B cell (primary cell): ENCODE measurements around the gene SH3RF3. TPM values are rescaled to one million over a fixed set of nuclear protein-coding genes. Genes with fewer than 3 reads are reported as not detected.

Experiments used
- ATAC-seq: fragments of 200-7000 bp; cut with Tn5 transposase; one replicate; pipeline ENCODE4 v1.10.0; 2021; ENCODE audit warnings: low read depth, mild to moderate bottlenecking, moderate number of reproducible peaks, moderate library complexity
- CTCF ChIA-PET: fragments of 350-600 bp; sonication (Branson Sonifier 250); formaldehyde crosslinking; loops from one replicate; lab custom pipeline; 2021; ENCODE audit warnings: antibody characterized with exemption, inconsistent platforms; lab: Charles Lee
- POLR2A ChIA-PET: fragments of 350-600 bp; sonication (Branson Sonifier 250); formaldehyde crosslinking; loops from one replicate; lab custom pipeline; 2021; ENCODE audit warnings: antibody characterized with exemption; lab: Charles Lee
- DNase-seq: peaks from one replicate; pipeline ENCODE4 v3.0.0; 2013
- H2AFZ ChIP-seq: 2 replicates; pipeline ENCODE4 v1.6.1; 2012; ENCODE audit warnings: mild to moderate bottlenecking, low read depth, low read length; ENCODE audit not compliant: insufficient read depth, poor library complexity, severe bottlenecking
- H3K27ac ChIP-seq, 2 donors: 1 replicate in 1 of 2; 2 replicates in 1 of 2; pipeline ENCODE4 v1.5.1; 2012 to 2013; ENCODE audit warnings: low read length in 2 of 2, mild to moderate bottlenecking in 2 of 2, moderate library complexity in 1 of 2
- H3K27me3 ChIP-seq, 4 experiments: fragments of 200-600 bp in 1 of 4; sonication (generic) in 1 of 4; replicated peaks in 1 of 4; 1 replicate in 2 of 4; 2 replicates in 2 of 4; pipeline versions ENCODE4 v1.6.1 to v1.7.0; 2013 to 2016; ENCODE audit warnings: low read length in 3 of 4, mild to moderate bottlenecking in 2 of 4, mixed read lengths in 1 of 4, moderate library complexity in 1 of 4; ENCODE audit not compliant: insufficient read depth in 4 of 4, control insufficient read depth in 3 of 4; ENCODE audit errors: control extremely low read depth in 1 of 4
- H3K36me3 ChIP-seq, 2 experiments: replicated peaks in 1 of 2; 1 replicate in 1 of 2; 2 replicates in 1 of 2; pipeline versions ENCODE4 v1.6.1 to v1.7.1; 2013; ENCODE audit warnings: low read length in 1 of 2; ENCODE audit not compliant: insufficient read depth in 2 of 2, control insufficient read depth in 1 of 2; ENCODE audit errors: control extremely low read depth in 1 of 2, extremely low read depth in 1 of 2
- H3K4me1 ChIP-seq, 2 donors: fragments of 200-600 bp in 1 of 2; sonication (generic) in 1 of 2; 1 replicate in 1 of 2; 2 replicates in 1 of 2; pipeline versions ENCODE4 v1.5.1 to v1.6.1; 2013 to 2017; ENCODE audit warnings: low read length in 2 of 2; ENCODE audit not compliant: control insufficient read depth in 2 of 2, insufficient read depth in 2 of 2
- H3K4me2 ChIP-seq: replicated peaks from 2 replicates; pipeline ENCODE3; 2012; ENCODE audit warnings: mild to moderate bottlenecking, low read depth, low read length; ENCODE audit not compliant: poor library complexity, severe bottlenecking
- H3K4me3 ChIP-seq, 5 experiments: fragments of 200-600 bp in 1 of 5; sonication (generic) in 1 of 5; 1 replicate in 3 of 5; 2 replicates in 2 of 5; pipeline versions ENCODE4 v1.5.1 to v1.7.0; 2011 to 2016; ENCODE audit warnings: low read length in 4 of 5, mild to moderate bottlenecking in 4 of 5, low read depth in 2 of 5, control low read depth in 1 of 5, moderate library complexity in 1 of 5; ENCODE audit not compliant: insufficient read depth in 1 of 5; ENCODE audit errors: control extremely low read depth in 1 of 5, extremely low read depth in 1 of 5
- H3K79me2 ChIP-seq: fragments of 200-600 bp; sonication (generic); one replicate; pipeline ENCODE4 v1.6.0; 2016; ENCODE audit warnings: low read length; ENCODE audit not compliant: control insufficient read depth, insufficient read depth
- H3K9ac ChIP-seq: fragments of 200-600 bp; sonication (generic); 2 replicates; pipeline ENCODE4 v1.6.1; 2017; ENCODE audit warnings: mild to moderate bottlenecking, low read length, moderate library complexity
- H3K9me3 ChIP-seq, 3 donors: one replicate each; pipeline versions ENCODE4 v1.6.1 to v1.7.1; 2013; ENCODE audit warnings: low read length in 2 of 3; ENCODE audit not compliant: control insufficient read depth in 2 of 3, insufficient read depth in 1 of 3; ENCODE audit errors: control extremely low read depth in 1 of 3
- H4K20me1 ChIP-seq: 2 replicates; pipeline ENCODE4 v1.6.0; 2012; ENCODE audit warnings: mild to moderate bottlenecking, low read length; ENCODE audit not compliant: insufficient read depth, control insufficient read depth, poor library complexity, severe bottlenecking
- H3K27ac Mint-ChIP-seq: one replicate; pipeline ENCODE4 v1.8.0; 2021; ENCODE audit warnings: mixed read lengths
- H3K27me3 Mint-ChIP-seq: one replicate; pipeline ENCODE4 v1.8.0; 2021; ENCODE audit warnings: mixed read lengths
- H3K4me1 Mint-ChIP-seq: one replicate; pipeline ENCODE4 v1.8.0; 2021; ENCODE audit warnings: mixed read lengths
- H3K4me3 Mint-ChIP-seq: one replicate; pipeline ENCODE4 v1.8.0; 2021; ENCODE audit warnings: mixed read lengths
- H3K9me3 Mint-ChIP-seq: one replicate; pipeline ENCODE4 v1.8.0; 2022; ENCODE audit warnings: mixed read lengths; ENCODE audit not compliant: insufficient read depth
- EZH2 ChIP-seq: IDR thresholded peaks from 2 replicates; pipeline ENCODE4 v1.6.1; 2012; ENCODE audit warnings: borderline replicate concordance, low read depth, mild to moderate bottlenecking, moderate library complexity, low read length; ENCODE audit not compliant: insufficient read depth, poor library complexity, severe bottlenecking
- WGBS: methylation state at CpG from one replicate; pipeline ENCODE4 v1.1.5; 2013; ENCODE audit warnings: missing lambda C conversion rate; ENCODE audit not compliant: insufficient coverage; 5-methylcytosine and 5-hydroxymethylcytosine counted together
- intact Hi-C: fragments of 100-400 bp; cut with micrococcal nuclease; formaldehyde crosslinking; loops from one replicate; pipeline ENCODE4 v1.10.0; 2022
- polyA plus RNA-seq: library from polyadenylated mRNA; depleted of rRNA; stranded (reverse); fragments of >200 nt; gene quantifications from 2 replicates; pipeline ENCODE4 v1.2.3, GENCODE V29; 2012
- total RNA-seq, 2 donors: library from RNA; stranded (reverse); fragments of 120-200 nt in 1 of 2; gene quantifications; 1 replicate in 1 of 2; 2 replicates in 1 of 2; pipeline versions ENCODE4 v1.2.3 to v1.2.4, GENCODE V29; 2013 to 2022
- TF ChIP-seq, protein P1 (sequence below): fragments of 200-600 bp; IDR thresholded peaks from one replicate; pipeline ENCODE4 v1.8.0; 2022; ENCODE audit warnings: antibody characterized with exemption, mild to moderate bottlenecking

The SH3RF3 gene
- total and polyA plus RNA-seq, 2 donors (not counting 1 experiment from before 2014, with no cell fraction given), result 0.07 to 1.2 TPM

GRCh38 chr2:109318150-109318948, 189.3 kb downstream of the SH3RF3 start:
- CTCF ChIA-PET, result interaction anchor here (1.0 kb wide), 1 partner anchor 14 kb away, joined by 3 read pairs; no protein-coding TSS in a partner anchor
- Mint-ChIP-seq H3K4me1 (peaks cover 6% of the 10 kb centered on the region), H3K27me3 (peaks cover 11% of the 10 kb centered on the region), H3K4me3 (no peak overlapping the region), H3K9me3 (no peaks in the 10 kb centered on the region), H3K27ac (no peak overlapping the region)
- H2AFZ ChIP-seq, result no peak overlapping the region
- WGBS, result 91% methylated on average over 21 of the region's 22 CpGs
- POLR2A ChIA-PET, result no interaction called here
- no peak for TF ChIP-seq EZH2
- TF ChIP-seq, protein P1, sequence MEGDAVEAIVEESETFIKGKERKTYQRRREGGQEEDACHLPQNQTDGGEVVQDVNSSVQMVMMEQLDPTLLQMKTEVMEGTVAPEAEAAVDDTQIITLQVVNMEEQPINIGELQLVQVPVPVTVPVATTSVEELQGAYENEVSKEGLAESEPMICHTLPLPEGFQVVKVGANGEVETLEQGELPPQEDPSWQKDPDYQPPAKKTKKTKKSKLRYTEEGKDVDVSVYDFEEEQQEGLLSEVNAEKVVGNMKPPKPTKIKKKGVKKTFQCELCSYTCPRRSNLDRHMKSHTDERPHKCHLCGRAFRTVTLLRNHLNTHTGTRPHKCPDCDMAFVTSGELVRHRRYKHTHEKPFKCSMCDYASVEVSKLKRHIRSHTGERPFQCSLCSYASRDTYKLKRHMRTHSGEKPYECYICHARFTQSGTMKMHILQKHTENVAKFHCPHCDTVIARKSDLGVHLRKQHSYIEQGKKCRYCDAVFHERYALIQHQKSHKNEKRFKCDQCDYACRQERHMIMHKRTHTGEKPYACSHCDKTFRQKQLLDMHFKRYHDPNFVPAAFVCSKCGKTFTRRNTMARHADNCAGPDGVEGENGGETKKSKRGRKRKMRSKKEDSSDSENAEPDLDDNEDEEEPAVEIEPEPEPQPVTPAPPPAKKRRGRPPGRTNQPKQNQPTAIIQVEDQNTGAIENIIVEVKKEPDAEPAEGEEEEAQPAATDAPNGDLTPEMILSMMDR, result no peak
- H3K4me1 ChIP-seq, result peaks cover 0 to 6% of the 10 kb centered on the region in 2 donors
- no peak for ATAC-seq
- no peaks in the 10 kb centered on the region for H3K9me3 ChIP-seq
- H3K4me3 ChIP-seq, result no peak overlapping the region
- no peak overlapping the region for H3K27ac ChIP-seq
- no peaks in the 10 kb centered on the region for H3K36me3 ChIP-seq
- no peak overlapping the region for H3K9ac ChIP-seq
- intact Hi-C loops, result no loop called here
- H3K4me2 ChIP-seq, result no peak overlapping the region
- DNase-seq, result no peak
- H3K79me2 ChIP-seq, result no peaks in the 10 kb centered on the region
- H3K27me3 ChIP-seq, result no peaks in the 10 kb centered on the region
- H4K20me1 ChIP-seq, result no peaks in the 10 kb centered on the region

- DNase-seq (no peak), ATAC-seq (no peak)
- H3K4me3 ChIP-seq, result no peak overlapping the region
- no peak overlapping the region for H3K27ac Mint-ChIP-seq
- H2AFZ ChIP-seq, result no peak overlapping the region
- TF ChIP-seq, protein P1, result no peak
- no peak for TF ChIP-seq EZH2
- no peaks in the 10 kb centered on the region for H3K27me3 ChIP-seq
- H3K79me2 ChIP-seq, result no peaks in the 10 kb centered on the region
- peaks cover 11% of the 10 kb centered on the region for H3K27me3 Mint-ChIP-seq
- peaks cover 6% of the 10 kb centered on the region for H3K4me1 Mint-ChIP-seq
- peaks cover 0 to 6% of the 10 kb centered on the region in 2 donors for H3K4me1 ChIP-seq
- no peaks in the 10 kb centered on the region for H3K36me3 ChIP-seq
- H3K4me3 Mint-ChIP-seq, result no peak overlapping the region
- no peak overlapping the region for H3K27ac ChIP-seq
- H3K9me3 ChIP-seq, result no peaks in the 10 kb centered on the region
- no peak overlapping the region for H3K4me2 ChIP-seq
- intact Hi-C loops, result no loop called here
- H3K9me3 Mint-ChIP-seq, result no peaks in the 10 kb centered on the region
- no peaks in the 10 kb centered on the region for H4K20me1 ChIP-seq
- CTCF ChIA-PET, result interaction anchor here (1.0 kb wide), 1 partner anchor 13 kb away, joined by 3 read pairs; no protein-coding TSS in a partner anchor
- 81% methylated on average over 1 of the region's 4 CpGs for WGBS
- H3K9ac ChIP-seq, result no peak overlapping the region
- POLR2A ChIA-PET, result no interaction called here
These were observed 189.9 kb downstream of the SH3RF3 start for GRCh38 chr2:109318949-109319342.
